NCI-H2107 treated with DMSO at 0.1 percent for 48 hours (cell line): ENCODE results near the gene VAV3.
"Not testable (repeated sequence)": the region's sequence is repeated elsewhere in the genome, so short reads cannot be mapped to it uniquely, and the experiment has no call there.

ENCODE experiments used
- DNase-seq: peaks from one replicate; lab custom pipeline; 2025; ENCODE audit not compliant: unreplicated experiment; lab: John Stamatoyannopoulos, UW

The VAV3 gene, protein sequence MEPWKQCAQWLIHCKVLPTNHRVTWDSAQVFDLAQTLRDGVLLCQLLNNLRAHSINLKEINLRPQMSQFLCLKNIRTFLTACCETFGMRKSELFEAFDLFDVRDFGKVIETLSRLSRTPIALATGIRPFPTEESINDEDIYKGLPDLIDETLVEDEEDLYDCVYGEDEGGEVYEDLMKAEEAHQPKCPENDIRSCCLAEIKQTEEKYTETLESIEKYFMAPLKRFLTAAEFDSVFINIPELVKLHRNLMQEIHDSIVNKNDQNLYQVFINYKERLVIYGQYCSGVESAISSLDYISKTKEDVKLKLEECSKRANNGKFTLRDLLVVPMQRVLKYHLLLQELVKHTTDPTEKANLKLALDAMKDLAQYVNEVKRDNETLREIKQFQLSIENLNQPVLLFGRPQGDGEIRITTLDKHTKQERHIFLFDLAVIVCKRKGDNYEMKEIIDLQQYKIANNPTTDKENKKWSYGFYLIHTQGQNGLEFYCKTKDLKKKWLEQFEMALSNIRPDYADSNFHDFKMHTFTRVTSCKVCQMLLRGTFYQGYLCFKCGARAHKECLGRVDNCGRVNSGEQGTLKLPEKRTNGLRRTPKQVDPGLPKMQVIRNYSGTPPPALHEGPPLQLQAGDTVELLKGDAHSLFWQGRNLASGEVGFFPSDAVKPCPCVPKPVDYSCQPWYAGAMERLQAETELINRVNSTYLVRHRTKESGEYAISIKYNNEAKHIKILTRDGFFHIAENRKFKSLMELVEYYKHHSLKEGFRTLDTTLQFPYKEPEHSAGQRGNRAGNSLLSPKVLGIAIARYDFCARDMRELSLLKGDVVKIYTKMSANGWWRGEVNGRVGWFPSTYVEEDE

DNA sequence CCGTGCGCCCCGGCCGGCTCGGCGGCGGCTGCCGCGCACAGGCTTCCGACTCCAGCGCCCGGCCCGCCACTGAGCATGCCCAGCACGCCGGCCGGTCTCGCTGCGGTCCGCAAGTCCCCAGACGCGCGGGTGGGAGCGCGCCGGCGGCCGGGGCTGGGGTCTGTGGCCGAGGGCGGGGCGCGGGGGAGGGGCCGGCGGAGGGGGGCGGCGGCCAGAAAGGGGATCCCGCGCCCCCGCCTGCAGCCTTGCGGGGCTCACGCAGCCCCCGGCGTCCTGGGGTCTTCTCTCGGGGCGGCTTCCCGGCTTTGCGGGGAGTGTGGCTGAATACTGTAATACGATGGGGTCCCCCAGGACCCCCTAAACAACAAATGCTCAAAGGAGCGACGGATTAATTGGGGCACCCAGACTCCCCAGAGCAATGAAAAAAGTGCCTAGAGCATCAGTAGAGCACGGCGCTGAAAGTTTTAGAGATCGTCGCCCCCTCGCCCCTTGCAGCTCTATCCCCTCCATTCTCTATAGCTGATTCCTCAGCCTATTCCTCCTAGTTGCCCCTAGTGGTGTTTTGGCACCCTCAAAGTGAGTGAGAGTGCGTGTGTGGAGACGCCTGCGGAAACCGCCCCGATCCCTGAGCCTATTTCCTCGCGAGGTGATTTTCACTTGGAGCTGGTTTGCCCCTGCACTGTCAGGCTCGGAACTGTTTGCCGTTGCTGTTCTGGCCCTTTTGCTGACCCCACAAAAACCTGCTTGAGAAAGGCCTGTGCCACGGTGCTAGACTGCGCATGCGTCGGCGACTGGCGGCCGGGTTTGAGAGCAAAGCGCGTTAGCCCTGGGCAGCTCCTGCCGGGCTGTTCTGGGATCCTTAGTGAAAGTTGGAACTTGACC is at the start of gene VAV3:
TSS of gene VAV3 (minus strand) at position 71 of the 882 bp plus-strand sequence. CDS start 311 bp downstream, outside the sequence.
- peak; percentile 3 for DNase-seq

DNA sequence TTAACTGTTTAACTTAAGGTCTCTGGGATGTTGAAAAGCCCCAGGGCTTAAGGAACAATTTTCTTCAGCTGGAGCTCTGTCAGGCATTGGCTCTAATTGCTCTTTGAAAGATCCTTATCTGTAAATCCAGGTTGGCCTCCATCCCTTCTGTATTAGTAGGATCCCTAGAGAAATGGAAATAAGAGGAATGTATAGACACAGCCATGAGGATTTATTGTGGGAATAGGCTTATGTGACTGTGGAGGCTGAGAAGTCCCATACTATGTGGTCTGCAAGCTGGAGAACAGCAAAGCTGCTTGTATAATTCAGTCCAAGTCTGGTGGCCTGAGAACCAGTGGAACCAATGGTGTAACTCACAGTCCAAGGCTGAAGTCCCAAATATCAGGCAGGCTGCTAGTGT is 47.6 kb upstream of the VAV3 start:
- no peak for DNase-seq

DNA sequence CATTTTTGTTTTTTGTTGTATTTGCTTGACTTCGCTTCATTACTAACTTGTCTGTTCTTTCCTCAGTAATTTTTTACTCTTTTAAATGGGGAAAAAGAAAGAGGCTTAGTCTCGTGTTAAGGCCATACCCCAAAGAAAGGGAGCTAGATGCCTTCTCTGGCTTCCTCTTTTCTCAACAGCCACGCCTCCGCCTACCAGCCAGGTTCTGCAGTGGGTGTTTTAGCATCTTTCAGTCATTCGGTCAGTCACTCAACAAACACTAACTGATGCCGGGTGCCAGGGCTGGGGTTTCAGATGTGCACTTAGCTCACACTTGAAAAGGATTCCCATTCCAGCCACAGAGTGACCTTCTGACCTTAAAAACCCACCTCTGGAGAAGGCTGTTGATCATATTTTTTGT is 46.3 kb upstream of the VAV3 start:
- no peak for DNase-seq

DNA sequence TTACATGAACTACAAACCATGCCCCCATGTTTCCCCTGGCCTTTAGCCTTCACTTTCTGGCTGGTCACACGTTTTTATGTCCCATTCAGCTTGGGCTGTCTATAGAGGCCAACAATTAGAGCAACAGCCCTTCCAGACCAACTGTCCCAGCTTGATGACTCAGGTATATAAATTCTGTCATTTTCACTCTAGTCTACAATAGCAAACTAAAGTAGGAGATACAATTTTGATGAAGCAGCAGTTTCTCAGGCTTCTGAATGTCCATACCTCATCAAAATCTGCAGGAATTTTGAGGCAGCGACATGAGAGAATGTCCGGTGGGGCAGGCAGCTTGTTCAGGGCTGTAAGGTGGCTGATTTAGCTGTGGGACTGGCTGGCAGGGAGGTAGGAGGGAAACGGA is 45.6 kb upstream of the VAV3 start:
- no peak for DNase-seq

DNA sequence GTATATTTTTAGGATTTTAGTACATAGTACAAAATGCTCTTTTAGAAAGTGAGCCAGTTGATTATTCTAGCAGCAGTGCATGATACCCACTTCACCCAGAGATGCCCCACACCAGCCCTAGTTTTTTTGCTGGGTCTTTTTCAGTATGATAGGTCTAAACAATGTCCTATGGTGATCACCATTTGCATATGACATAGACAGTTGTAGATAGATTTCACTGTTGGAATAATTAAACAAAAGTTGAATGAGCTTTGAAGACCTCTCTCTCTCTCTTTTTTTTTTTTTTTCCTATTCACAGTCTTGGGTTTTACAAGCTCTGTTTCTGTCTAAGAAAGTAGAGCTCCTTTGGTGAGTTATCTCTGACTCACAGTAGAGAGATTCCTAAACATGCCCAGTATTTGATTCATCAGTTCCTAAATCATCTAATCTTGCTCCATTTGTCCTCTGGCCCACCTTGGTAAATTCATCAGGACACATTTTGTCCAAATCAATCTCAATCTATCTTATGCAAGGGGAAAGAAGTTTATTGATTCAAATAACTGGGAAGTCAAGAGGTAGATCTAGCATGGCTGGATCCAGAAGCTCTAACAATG is 44.7 kb upstream of the VAV3 start:
- DNase-seq: no peak

GRCh38 chr1:108007531-108007930 is 42.6 kb upstream of the VAV3 start:
- no peak for DNase-seq

- no peak for DNase-seq
Measured at GRCh38 chr1:108007070-108007469, 42.1 kb upstream of the VAV3 start.

DNA sequence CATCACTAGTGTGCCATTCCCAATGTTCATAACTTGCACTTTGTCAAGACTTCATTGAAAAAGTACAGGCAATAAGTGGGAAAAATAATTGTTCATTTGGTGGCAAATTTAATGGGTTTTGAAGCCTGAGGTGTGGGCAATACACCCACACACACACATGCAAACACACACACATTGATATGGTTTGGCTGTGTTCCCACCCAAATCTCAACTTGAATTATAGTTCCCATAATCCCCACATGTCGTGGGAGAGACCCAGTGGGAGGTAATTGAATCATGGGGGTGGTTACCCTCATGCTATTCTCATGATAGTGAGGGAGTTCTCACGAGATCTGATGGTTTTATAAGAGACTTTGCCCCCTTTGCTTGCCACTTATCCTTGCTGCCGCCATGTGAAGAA is 39.9 kb upstream of the VAV3 start:
- DNase-seq: not testable (repeated sequence)

DNA sequence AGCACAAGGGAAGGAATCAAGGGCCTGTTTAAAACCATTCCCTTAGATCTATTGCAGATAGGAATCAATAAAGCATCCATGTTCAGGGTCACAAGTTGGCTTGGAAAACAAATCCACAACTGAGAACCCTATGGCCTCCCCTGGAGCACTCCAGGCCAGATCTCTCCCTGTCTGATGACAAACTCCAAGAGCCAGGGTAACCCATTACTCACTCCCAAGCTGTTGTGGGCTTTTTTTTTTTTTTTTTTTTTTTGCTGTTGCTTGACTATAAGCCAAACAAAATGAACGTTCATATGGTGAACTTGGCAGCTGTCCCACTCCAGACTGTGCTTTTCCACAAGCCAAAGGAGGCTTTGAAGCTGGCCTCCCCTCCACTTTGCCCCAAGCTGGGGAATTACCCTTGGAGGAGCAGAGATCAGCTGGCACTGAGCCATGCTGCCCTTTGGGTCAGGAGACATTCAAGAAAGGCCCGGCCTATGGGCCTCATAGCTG is 35.7 kb upstream of the VAV3 start:
- DNase-seq: no peak

DNA sequence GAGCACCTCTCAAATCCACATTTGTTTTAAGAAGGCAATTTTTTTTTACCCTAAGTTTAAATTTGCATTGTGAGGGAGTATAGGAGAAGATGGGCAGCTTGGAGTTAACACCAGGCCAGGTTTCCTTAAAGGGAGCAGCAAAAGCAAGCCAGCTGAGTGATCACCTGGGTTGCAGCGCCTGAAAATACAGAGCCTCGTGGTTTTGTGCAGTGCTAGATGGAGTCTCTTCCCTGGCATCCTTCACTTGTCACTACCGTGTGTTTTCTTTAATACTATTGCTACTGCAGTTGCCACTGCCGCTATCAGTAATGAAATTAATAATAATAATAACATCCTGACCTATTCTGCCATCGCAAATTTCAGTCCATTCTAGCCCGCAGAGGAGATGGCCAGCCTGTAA is 35.2 kb upstream of the VAV3 start:
- no peak for DNase-seq

DNA sequence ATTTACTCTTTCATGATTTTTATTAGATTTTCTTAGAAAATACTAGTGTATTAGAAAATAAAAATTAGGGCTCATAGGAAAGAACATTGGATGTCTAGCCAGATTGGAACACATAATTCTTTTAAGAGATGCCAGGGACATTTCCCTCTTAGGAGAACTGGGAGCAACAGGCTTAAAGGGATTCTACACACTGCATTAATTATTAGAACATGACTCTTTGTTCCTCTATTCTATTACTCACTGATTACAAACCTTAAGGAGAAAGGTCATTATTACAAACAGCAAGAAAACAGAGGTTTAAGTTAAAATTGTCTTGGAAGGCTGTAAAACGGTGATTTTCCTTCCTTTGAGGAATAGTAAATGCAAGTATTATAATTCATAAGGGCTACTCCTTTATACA is 32.9 kb upstream of the VAV3 start:
- no peak for DNase-seq

DNA sequence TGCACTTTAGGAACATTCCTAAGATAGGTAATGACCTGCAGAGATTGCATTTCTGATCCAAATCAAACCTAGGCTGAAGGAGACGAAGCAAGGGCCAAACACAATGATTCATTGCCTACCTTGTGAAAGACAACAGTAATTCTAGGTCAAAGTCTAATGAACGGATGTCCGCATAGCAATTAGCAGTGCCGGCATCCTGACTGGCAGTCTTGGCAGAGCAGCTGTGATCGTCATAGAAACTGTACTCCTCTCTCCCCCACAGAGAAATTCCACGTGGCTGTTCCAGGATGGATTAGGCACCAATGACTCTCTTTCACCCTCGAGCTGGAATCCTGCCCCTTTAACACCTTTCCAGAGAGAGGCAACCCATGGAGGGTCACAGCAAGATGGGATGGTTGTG is 28.9 kb upstream of the VAV3 start:
- no peak for DNase-seq

DNA sequence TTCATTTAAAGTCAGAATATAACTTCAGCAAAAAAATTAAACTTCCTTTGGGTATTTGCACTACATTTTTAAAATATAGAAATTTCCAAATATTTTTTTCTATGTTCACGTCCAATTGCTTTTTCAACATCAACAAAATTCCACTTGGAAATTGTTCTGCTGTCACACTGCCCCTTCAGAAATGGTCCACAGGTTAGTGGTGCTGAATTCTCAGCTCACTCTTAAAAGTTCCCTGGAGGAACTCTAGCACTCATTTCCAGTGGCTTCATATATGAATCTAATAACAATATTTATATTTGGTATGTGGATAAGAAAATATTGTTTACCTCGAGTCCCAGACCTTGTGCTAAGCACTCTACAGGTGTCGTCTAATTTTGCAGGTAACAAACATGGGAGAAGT is 27.4 kb upstream of the VAV3 start:
- DNase-seq: no peak

DNA sequence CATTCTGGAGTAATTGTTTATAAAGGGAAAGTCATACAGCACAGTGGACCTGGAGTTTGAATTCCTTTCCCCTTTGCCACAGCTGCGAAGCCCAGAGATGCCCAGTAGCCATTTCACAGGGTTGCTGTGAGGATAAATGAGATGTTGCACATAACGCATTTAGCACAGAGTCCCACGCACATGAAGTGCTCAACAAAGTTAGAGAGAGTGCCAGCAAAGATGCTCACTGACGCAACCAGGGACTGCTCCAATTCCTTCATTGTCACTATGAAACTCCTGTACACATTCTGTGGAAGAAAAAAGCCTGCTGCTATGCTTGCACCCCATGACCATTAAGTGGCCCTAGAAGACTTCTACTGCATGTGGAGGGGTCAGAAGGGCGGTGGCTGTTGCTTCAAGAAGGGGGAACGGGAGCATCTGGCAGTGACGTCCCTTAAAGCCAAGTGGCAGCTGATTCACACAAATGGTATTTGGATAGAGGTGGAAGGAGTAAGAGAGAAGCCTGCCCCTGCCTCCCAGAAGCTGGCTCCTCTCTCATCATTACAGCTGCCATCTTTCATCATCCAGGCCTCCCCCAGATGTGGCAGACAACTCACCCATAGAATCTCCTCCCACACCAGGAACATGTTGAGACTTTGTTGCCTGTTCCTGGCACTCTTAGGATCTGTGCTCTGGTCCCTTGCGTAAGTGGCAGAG is 26.5 kb upstream of the VAV3 start:
- no peak for DNase-seq

GRCh38 chr1:107990606-107991005 is 25.6 kb upstream of the VAV3 start:
- no peak for DNase-seq

GRCh38 chr1:107981277-107981676 is 16.3 kb upstream of the VAV3 start:
- no peak for DNase-seq

DNA sequence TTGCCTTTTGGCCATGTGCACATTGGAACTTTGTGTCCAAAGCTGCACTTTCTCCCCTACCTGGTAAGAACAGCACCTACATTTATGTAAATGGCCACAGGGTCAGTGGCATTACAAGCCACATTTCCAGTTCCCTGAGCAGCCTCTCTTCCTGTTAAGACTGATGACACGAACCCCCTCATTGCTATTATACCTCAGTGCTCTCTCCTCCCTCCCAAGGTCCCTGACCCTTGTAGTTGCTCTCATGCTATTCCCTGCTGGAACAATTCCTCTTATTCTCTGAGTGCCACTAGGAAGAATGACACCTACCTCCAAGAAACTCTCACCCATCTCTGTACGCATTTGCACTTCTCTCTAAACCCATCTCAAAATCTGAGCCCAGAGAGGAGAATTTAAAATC is 14.9 kb upstream of the VAV3 start:
- DNase-seq: no peak

DNA sequence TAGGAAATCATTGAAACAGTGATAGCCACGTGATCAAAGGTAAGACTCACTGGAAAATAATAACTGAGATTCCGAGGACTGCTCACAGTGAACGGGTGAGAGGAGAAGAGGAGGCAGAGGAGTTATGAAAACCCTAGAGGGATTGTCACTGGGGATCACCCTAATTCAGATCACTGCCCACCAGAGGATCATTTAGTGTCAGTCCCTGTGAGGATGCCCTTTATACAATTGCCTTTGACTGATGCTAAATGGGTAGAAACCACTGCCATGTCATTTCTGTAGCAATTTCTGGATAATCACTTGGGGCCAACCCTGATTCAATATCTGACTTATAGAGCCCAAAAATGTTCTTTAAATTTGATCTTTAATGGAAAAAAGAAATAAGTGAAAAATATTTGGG is 14.1 kb upstream of the VAV3 start:
- no peak for DNase-seq

DNA sequence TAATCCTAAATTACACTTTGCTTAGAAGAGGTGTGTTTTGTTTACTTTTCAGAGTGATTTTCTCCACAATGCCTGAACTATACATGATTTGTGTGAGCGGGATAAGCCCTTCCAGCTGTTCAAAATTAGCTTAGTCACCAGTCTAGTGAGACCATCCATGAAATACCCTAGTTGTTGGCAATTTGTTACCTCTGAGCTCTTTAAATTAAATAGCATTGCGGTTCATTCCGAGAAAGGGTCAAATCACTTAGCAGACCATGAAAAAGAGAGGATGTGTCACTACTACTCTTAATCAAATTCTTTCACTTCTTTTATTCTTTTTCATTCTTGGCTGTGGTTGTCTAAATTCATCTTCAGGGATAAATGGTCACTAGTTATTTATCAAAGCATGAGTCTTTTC is 11.9 kb upstream of the VAV3 start:
- DNase-seq: no peak

DNA sequence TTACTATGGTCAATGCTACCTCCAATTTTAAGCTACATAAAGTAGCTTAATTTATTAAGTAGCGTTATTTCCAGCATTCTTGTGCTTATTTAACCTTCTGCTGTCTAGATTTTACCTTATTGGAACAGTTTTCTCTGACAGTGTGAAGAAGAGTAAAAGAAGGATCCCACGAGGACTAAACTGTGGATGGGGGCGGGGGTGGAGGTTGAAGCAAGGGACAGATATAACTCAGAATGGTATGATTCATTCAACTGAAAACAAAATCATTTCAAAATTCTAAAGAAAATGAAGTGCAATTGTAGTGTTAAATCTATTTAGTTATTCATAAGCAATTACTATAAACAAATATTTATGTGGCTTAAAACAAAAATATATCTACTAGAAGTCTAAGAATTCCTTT is 11.5 kb upstream of the VAV3 start:
- DNase-seq: no peak
